Prostate gland (tissue), 2 donors: ENCODE results near the gene RPP21.

Experiments
- CTCF ChIP-seq, 4 experiments: fragments of 200-600 bp in 2 of 4; fragments of 450-650 bp in 2 of 4; sonication (generic) in 2 of 4; IDR thresholded peaks; 1 replicate in 3 of 4; 2 replicates in 1 of 4; pipeline ENCODE4 v1.5.1; 2016 to 2019; ENCODE audit warnings: antibody characterized with exemption in 4 of 4, mild to moderate bottlenecking in 2 of 4, moderate library complexity in 2 of 4
- POLR2A ChIP-seq: fragments of 450-650 bp; IDR thresholded peaks from one replicate; pipeline ENCODE4 v1.6.1; 2016; ENCODE audit warnings: antibody characterized with exemption, mild to moderate bottlenecking

- TF ChIP-seq CTCF (IDR thresholded peaks at IDR 0.05) (no peak), POLR2A (no peak)
These were observed 33.3 kb upstream of the RPP21 start for GRCh38 chr6:30311671-30312070.
